Subcutaneous adipose tissue (tissue), 4 donors: ENCODE data around the gene MORN5. TPM values are rescaled to one million over a fixed set of nuclear protein-coding genes. Genes with fewer than 3 reads are reported as not detected.

ENCODE experiments used
- CTCF ChIP-seq: fragments of 450-650 bp; IDR thresholded peaks from one replicate; pipeline ENCODE4 v1.5.1; 2016; ENCODE audit warnings: low read depth, mild to moderate bottlenecking, control low read depth, antibody characterized with exemption, moderate library complexity
- total RNA-seq, 4 donors: library from RNA; depleted of rRNA; stranded (reverse); fragments of >200 nt; gene quantifications; one replicate each; pipeline ENCODE4 v1.1.0, GENCODE V29; 2016

Gene MORN5
- total RNA-seq, 4 donors from 2014 or later = not detected

- no peak for TF ChIP-seq CTCF
These were observed 27.2 kb downstream of the MORN5 start for GRCh38 chr9:122186777-122187470.

- no peak for TF ChIP-seq CTCF
These were observed 28.7 kb downstream of the MORN5 start for GRCh38 chr9:122188369-122188768.

- TF ChIP-seq CTCF = no peak
These were observed 31.1 kb downstream of the MORN5 start for GRCh38 chr9:122190597-122191381.

- no peak for TF ChIP-seq CTCF
These were observed 31.9 kb downstream of the MORN5 start for GRCh38 chr9:122191584-122191983.

GRCh38 chr9:122192261-122192875 lies 32.7 kb downstream of the MORN5 start:
- no peak for TF ChIP-seq CTCF

GRCh38 chr9:122192914-122193525 lies 33.3 kb downstream of the MORN5 start:
- no peak for TF ChIP-seq CTCF

- no peak for TF ChIP-seq CTCF
These were observed 33.9 kb downstream of the MORN5 start for GRCh38 chr9:122193651-122194050.
